Nephron progenitor cell (in vitro differentiated cells): ENCODE data around the gene FGGY.

Experiments used
- DNase-seq: peaks from one replicate; pipeline ENCODE4 v3.0.0; 2021
- H3K27ac Mint-ChIP-seq: 2 replicates; pipeline ENCODE4 v1.8.0; 2021; ENCODE audit warnings: mild to moderate bottlenecking, moderate library complexity, mixed read lengths
- H3K27me3 Mint-ChIP-seq: 2 replicates; pipeline ENCODE4 v1.8.0; 2021; ENCODE audit warnings: mild to moderate bottlenecking, low read depth, mixed read lengths; ENCODE audit not compliant: poor library complexity
- H3K36me3 Mint-ChIP-seq: 2 replicates; pipeline ENCODE4 v1.8.0; 2021; ENCODE audit warnings: low read depth, mixed read lengths
- H3K4me1 Mint-ChIP-seq: 2 replicates; pipeline ENCODE4 v1.8.0; 2021; ENCODE audit warnings: mixed read lengths
- H3K4me3 Mint-ChIP-seq: 2 replicates; pipeline ENCODE4 v1.8.0; 2021; ENCODE audit warnings: mild to moderate bottlenecking, moderate library complexity, mixed read lengths
- H3K9me3 Mint-ChIP-seq: 2 replicates; pipeline ENCODE4 v1.8.0; 2021; ENCODE audit warnings: mild to moderate bottlenecking, moderate library complexity, mixed read lengths
- TF ChIP-seq, protein P1 (sequence below): fragments of 200-600 bp; sonication (generic); IDR thresholded peaks from 2 replicates; pipeline ENCODE4 v1.5.0; 2021; ENCODE audit warnings: antibody characterized with exemption

Gene FGGY

GRCh38 chr1:59474496-59474895, 177.6 kb downstream of the FGGY start:
- Mint-ChIP-seq H3K9me3 (peaks cover 26% of the 10 kb centered on the region), H3K27ac (no peak overlapping the region), H3K27me3 (no peaks in the 10 kb centered on the region), H3K4me3 (no peak overlapping the region), H3K4me1 (peaks cover 11% of the 10 kb centered on the region), H3K36me3 (peaks cover 42% of the 10 kb centered on the region)
- TF ChIP-seq, protein P1, sequence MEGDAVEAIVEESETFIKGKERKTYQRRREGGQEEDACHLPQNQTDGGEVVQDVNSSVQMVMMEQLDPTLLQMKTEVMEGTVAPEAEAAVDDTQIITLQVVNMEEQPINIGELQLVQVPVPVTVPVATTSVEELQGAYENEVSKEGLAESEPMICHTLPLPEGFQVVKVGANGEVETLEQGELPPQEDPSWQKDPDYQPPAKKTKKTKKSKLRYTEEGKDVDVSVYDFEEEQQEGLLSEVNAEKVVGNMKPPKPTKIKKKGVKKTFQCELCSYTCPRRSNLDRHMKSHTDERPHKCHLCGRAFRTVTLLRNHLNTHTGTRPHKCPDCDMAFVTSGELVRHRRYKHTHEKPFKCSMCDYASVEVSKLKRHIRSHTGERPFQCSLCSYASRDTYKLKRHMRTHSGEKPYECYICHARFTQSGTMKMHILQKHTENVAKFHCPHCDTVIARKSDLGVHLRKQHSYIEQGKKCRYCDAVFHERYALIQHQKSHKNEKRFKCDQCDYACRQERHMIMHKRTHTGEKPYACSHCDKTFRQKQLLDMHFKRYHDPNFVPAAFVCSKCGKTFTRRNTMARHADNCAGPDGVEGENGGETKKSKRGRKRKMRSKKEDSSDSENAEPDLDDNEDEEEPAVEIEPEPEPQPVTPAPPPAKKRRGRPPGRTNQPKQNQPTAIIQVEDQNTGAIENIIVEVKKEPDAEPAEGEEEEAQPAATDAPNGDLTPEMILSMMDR: no peak
- DNase-seq: no peak

DNA sequence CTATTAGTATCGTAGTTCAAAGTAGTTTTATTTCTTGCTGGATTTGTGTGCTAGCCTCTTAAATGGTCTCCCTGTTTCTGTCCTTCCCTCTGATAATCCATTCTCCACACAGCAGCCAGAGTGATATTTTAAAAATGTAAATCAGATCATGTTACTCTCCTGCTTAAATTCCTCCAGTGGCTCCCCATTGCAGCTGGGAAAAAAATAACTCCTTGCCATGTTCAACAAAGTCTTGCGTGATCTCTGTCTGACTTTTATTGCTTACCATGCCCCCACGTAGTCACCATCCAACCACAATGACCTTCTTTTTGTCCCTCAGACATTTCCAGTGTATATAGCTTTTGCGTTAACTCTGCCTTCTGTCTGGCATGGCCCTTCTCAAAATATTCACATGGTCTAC, 178.8 kb downstream of the FGGY start:
- TF ChIP-seq, protein P1: no peak
- peak overlapping the region; percentile 4 for H3K27ac Mint-ChIP-seq
- H3K4me1 Mint-ChIP-seq: peaks cover 11% of the 10 kb centered on the region
- peaks cover 31% of the 10 kb centered on the region for H3K36me3 Mint-ChIP-seq
- H3K27me3 Mint-ChIP-seq: no peaks in the 10 kb centered on the region
- no peak for DNase-seq
- peaks cover 17% of the 10 kb centered on the region for H3K9me3 Mint-ChIP-seq
- no peak overlapping the region for H3K4me3 Mint-ChIP-seq

GRCh38 chr1:59477286-59477685, 180.4 kb downstream of the FGGY start:
- peaks cover 11% of the 10 kb centered on the region for H3K4me1 Mint-ChIP-seq
- peaks cover 21% of the 10 kb centered on the region for H3K36me3 Mint-ChIP-seq
- H3K4me3 Mint-ChIP-seq: no peak overlapping the region
- TF ChIP-seq, protein P1: no peak
- H3K27ac Mint-ChIP-seq: no peak overlapping the region
- H3K9me3 Mint-ChIP-seq: peaks cover 10% of the 10 kb centered on the region
- no peaks in the 10 kb centered on the region for H3K27me3 Mint-ChIP-seq
- DNase-seq: no peak

DNA sequence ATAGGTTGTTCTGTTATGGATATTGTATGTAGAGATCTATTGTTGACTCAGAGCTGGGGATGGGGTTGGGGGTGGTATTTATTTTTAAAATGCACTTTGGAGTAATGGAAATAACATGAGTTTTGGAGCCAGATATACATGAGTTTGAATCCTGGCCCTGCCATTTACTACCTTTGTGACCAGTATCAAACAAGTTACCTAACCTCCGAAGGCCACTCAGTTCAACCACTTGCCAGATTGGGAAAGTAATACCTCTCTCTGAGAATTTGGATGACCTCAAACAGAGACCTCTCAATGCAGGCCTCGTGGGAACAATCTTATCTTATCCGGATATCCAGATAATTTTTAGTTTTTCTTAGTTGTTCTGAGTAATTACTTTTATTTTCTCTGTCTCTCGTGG, 181.0 kb downstream of the FGGY start:
- H3K27me3 Mint-ChIP-seq: no peaks in the 10 kb centered on the region
- peaks cover 16% of the 10 kb centered on the region for H3K36me3 Mint-ChIP-seq
- H3K4me3 Mint-ChIP-seq: no peak overlapping the region
- peaks cover 5% of the 10 kb centered on the region for H3K9me3 Mint-ChIP-seq
- TF ChIP-seq, protein P1: no peak
- no peak overlapping the region for H3K27ac Mint-ChIP-seq
- peaks cover 11% of the 10 kb centered on the region for H3K4me1 Mint-ChIP-seq
- no peak for DNase-seq

GRCh38 chr1:59478822-59479221, 181.9 kb downstream of the FGGY start:
- TF ChIP-seq, protein P1: no peak
- peaks cover 11% of the 10 kb centered on the region for H3K4me1 Mint-ChIP-seq
- no peak for DNase-seq
- H3K27me3 Mint-ChIP-seq: no peaks in the 10 kb centered on the region
- H3K36me3 Mint-ChIP-seq: peaks cover 7% of the 10 kb centered on the region
- no peak overlapping the region for H3K4me3 Mint-ChIP-seq
- no peak overlapping the region for H3K27ac Mint-ChIP-seq
- no peaks in the 10 kb centered on the region for H3K9me3 Mint-ChIP-seq

- no peak overlapping the region for H3K27ac Mint-ChIP-seq
- no peak for DNase-seq
- TF ChIP-seq, protein P1: no peak
- H3K9me3 Mint-ChIP-seq: no peaks in the 10 kb centered on the region
- H3K4me1 Mint-ChIP-seq: peaks cover 15% of the 10 kb centered on the region
- peaks cover 7% of the 10 kb centered on the region for H3K36me3 Mint-ChIP-seq
- no peak overlapping the region for H3K4me3 Mint-ChIP-seq
- H3K27me3 Mint-ChIP-seq: no peaks in the 10 kb centered on the region
Measured at GRCh38 chr1:59480188-59480888, 183.4 kb downstream of the FGGY start.
